NCI-H2107 (cell line): ENCODE data around the gene CCER1.
"Not testable (repeated sequence)": the region's sequence is repeated elsewhere in the genome, so short reads cannot be mapped to it uniquely, and the experiment has no call there.

Experiments used
- DNase-seq: peaks from one replicate; lab custom pipeline; 2025; lab: John Stamatoyannopoulos, UW

Gene CCER1

DNA sequence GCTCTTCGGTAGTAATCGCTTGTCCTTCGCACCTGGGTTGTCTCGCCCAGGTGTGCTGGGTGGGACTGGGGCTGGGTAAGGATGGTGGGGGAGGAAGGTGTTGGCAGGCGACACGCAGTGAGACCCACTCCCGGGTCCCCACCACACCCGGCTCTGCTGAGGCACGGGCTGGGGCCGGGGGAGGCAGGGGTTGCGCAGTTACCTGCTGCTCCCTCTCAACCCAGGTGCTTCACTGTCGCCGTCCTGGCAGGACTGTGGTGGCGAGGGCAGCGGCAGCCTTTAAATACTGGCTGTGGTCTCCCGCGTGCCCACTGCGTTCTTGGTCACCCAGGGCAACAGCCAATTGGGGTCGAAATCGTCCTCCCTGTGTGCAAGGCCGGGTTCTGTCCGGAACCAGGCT is at the start of gene CCER1:
Gene CCER1 (minus strand): TSS at position 256 of the 400 bp plus-strand sequence. CDS start 434 bp downstream, outside the sequence.
- DNase-seq = no peak

- no peak for DNase-seq
Observed at GRCh38 chr12:91003737-91004136, 48.8 kb upstream of the CCER1 start.

DNA sequence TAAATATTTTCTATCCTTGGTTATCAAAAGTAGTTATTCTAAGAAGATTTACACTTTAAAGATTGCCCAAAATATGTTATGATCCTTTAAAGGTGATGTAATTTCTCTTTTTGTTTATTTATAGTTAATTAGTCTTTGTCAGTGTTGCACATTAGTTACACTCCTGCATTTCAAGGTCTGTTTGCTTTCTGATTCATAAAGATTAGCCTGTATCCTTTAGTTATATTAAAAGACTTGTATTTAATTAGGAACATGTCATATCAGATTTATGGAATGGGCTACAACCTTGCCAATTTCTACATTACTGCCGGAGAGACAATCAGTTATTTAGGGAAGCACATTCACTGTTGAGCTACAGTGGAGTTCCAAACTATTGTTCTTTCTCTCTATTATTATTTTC is 46.3 kb upstream of the CCER1 start:
- no peak for DNase-seq

- no peak for DNase-seq
Observed at GRCh38 chr12:90999966-91000365, 45.0 kb upstream of the CCER1 start.

DNA sequence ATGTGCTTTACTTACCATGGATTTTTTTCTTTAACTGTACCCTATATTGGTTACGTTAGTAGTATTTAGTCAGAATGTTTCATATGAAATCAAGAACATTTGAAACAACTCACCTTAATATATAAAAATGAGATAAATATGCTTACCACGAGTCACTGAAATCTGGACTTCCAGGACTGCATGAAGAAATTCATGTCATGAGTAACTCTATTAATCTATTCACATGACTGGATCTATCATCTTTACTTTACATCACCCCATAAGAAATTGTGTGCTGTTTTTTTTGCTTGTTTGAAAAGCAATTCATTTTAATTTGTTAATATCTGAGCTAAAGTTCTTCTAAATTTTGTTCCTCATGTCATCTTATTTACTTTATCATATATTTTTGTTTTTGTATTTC is 44.6 kb upstream of the CCER1 start:
- no peak for DNase-seq

GRCh38 chr12:90995010-90995409 is 40.0 kb upstream of the CCER1 start:
- DNase-seq = no peak

DNA sequence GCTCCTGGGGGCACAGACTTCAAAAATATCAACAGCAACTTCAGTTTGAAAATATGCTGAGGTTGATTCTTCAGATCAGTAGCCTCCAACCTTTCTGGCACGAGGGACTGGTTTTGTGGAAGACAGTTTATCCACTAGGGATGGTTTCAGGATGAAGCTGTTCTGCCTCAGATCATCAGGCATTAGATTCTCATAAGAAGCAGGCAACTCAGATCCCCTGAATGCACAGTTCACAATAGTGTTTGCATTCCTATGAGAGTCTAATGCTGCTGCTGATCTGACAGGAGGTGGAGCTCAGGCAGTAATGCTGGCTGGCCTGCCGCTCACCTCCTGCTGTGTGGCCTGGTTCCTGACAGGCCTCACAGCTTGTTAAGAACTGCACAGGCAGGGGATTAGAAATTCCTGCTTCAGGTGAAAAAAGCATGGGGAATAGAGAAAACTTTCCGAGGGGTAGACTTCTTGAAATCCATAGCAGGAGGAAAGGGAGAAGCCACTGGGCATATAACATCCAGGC is 37.0 kb upstream of the CCER1 start:
- no peak for DNase-seq

DNA sequence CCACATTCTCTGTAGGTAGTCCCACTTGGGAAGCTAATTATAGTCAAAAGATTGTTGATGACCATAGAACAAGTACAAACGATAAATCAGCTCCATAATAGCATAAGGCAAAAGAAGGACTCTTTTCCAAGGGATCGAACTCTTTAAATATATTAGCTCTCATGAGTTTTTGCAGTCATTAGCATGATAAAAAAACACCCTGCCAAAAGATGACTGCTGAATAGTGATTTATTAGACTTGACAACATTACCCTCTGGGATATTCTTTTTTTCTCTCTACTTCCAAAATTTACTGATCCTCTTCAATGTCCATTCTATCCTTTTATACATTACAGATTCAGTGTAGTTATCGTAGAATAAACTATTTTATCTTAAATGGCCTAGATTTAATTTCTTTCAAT is 35.6 kb upstream of the CCER1 start:
- DNase-seq = no peak

DNA sequence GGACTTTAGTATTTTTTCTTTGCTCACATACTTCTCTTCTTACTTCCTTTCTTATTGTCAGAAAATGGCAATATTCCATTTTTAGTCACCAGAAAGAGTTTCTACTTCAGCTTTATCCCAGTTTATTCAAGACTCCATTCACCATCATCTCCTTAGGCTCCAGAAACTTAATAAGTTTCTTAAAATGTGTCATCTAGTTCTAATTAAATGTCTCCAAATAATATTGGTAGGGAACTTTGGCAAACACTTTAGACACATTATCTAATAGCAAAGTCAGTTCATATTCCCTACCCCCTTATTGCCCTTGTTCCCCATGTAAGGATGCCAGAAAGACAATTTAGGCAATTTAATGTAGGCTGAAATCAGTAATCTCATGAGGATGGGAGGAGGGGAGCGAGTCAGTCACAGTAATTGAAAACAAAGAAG is 34.7 kb upstream of the CCER1 start:
- DNase-seq = no peak

- no peak for DNase-seq
Observed at GRCh38 chr12:90987520-90987919, 32.5 kb upstream of the CCER1 start.

DNA sequence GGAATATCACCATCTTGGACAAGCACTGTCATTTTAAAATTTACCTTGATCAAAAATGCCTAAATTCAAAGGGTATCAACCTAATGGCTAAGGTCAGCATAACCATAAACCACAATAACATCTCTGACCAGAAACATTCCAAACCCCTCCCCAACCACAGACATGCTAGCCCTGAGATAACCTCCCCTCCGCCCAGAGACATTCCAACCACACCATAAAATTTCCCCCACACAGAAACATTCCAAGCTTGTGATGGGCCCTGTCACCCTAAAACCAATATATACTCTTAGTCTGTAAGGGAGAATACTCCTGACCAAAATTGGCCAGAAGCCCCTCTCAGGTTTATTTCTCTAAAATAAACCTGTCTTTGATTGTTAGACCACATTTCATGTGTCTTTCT is 32.1 kb upstream of the CCER1 start:
- DNase-seq = no peak

DNA sequence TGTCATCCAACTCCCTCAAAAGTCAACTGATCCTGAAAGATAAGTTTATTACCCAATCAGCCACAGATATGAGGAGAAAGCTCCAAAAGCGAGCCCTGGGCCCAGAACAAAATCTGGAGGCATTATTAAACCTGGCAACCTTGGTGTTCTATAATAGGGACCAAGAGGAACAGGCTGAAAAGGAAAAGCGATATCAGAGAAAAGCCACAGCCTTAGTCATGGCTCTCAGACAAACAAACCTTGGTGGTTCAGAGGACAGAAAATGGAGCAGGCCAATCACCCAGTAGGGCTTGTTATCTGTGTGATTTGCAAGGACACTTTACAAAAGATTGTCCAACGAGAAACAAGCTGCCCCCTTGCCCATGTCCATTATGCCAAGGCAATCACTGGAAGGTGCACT is 30.4 kb upstream of the CCER1 start:
- DNase-seq = not testable (repeated sequence)

DNA sequence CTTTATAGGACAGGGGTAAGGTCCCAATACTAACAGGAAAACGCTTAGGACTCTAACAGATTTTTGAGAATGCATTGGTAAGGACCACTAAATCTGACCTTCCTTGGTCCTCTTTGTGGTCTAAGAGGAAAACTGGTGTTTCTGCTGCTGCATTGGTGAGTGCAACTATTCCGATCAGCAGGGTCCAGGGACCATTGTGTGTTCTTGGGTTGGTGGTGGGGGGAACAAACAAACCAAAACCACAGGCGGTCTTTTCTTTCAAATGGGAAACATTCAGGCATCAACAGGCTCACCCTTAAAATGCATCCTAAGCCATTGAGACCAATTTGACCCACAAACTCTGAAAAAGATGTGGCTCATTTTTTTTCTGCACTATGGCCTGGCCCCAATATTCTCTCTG is 29.1 kb upstream of the CCER1 start:
- no peak for DNase-seq

GRCh38 chr12:90982170-90982569 is 27.2 kb upstream of the CCER1 start:
- DNase-seq = no peak

DNA sequence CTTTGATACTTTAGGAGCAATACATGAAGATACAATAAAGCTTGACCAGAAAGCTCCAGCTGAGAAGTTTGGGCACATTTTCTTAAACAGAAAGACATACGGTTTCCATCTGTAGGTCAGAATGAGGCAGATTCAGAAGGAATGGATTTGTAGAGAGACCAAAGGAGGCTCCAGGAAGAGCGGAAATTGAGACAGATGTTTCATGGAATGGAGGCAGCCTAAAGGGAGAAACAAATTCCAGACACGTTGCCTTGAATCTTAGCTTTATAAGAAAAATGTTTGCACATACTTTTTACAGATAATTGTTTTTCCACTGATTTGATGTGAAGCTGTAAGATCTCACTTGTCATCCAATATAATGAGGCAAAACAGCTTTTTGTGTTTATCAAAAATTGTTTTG is 25.0 kb upstream of the CCER1 start:
- no peak for DNase-seq

GRCh38 chr12:90979019-90979418 is 24.0 kb upstream of the CCER1 start:
- DNase-seq = no peak

- no peak for DNase-seq
Observed at GRCh38 chr12:90978117-90978770, 23.3 kb upstream of the CCER1 start.

DNA sequence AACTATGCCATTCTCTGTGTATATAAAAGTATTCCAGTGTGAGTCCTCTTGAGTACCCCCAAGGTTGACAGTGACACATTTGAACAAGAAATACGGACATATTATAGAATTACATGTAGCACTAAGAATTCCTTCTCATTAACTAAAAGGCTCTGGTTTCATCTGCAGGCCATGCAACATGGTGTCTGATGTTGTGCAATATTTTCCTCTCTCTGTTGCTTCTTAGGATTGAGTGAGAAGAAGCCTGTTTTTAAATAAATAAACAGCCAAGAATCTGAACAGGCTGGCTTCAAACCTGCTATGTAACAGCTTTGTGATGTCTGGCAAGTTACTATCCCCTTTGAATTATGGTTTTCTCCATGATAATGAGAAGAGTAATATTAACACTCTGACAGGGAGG is 22.2 kb upstream of the CCER1 start:
- no peak for DNase-seq

DNA sequence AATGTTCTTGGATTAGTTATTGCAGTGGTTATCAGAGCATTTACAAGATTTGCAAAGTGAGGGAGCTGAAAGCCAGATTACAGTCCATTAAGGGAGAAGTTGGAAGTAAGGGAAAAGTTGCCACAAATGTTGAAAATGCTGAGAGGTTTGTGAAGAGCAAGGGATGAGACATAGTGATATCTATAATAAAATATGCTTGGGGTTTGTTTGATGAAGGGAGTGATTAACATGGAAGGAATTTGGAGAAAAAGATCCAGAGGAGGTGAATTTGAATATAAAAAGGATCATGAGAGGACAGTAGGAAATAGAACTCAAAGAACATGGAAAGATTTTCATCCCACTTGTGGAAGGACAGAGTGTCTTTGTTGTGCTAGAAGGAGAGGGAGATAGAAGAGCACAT is 19.3 kb upstream of the CCER1 start:
- no peak for DNase-seq

- DNase-seq = no peak
Observed at GRCh38 chr12:90972226-90972625, 17.2 kb upstream of the CCER1 start.

DNA sequence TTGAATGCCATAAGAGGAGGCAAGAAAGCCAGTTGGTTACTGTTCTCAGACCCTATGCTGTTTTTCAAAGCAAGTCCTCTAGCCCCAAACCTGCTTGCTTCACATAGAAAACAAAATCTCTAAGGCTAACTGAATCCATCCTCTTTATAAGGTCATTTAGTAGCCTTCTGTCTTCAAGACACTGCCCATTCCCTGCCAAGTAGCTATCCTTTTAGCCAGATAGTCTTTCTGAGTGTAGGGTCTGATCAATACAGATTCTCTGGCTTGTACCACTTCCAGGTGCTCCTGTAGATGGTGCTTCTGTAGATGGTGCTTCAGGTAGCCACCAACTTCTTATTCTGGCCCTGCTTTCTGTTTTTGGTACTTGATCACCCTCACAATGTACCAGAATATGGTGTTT is 15.9 kb upstream of the CCER1 start:
- DNase-seq = no peak

- DNase-seq = no peak
Observed at GRCh38 chr12:90970471-90970870, 15.5 kb upstream of the CCER1 start.

- no peak for DNase-seq
Observed at GRCh38 chr12:90969851-90970250, 14.9 kb upstream of the CCER1 start.

GRCh38 chr12:90969346-90969745 is 14.4 kb upstream of the CCER1 start:
- DNase-seq = no peak
